GM12891 (cell line): Measurements from ENCODE around the gene P3H3.
"Not testable (repeated sequence)": the region's sequence is repeated elsewhere in the genome, so short reads cannot be mapped to it uniquely, and the experiment has no call there.

Experiments used
- DNase-seq: peaks from one replicate; pipeline ENCODE4 v3.0.0; 2011; ENCODE audit warnings: low spot score; ENCODE audit not compliant: insufficient read length
- FAIRE-seq: peaks from 2 replicates; lab custom pipeline; 2011; peaks lifted over from hg19 to GRCh38; lab: Jason Lieb, UNC
- PAX5 ChIP-seq: IDR thresholded peaks from 2 replicates; pipeline ENCODE4 v1.6.1; 2011; ENCODE audit warnings: low read length, moderate library complexity, mild to moderate bottlenecking; ENCODE audit not compliant: insufficient read depth, severe bottlenecking
- POLR2A ChIP-seq: IDR thresholded peaks from 2 replicates; pipeline ENCODE4 v1.6.1; 2011; ENCODE audit warnings: low read depth, low read length, control low read depth
- POLR2AphosphoS5 ChIP-seq: IDR thresholded peaks from 2 replicates; pipeline ENCODE4 v1.6.1; 2011; ENCODE audit warnings: low read depth, low read length, control low read depth
- POU2F2 ChIP-seq: IDR thresholded peaks from 2 replicates; pipeline ENCODE4 v1.6.1; 2011; ENCODE audit warnings: low read depth, mild to moderate bottlenecking, control low read depth, low read length, moderate library complexity
- SPI1 ChIP-seq: IDR thresholded peaks from 2 replicates; pipeline ENCODE4 v1.6.1; 2011; ENCODE audit warnings: low read depth, low read length, control low read depth
- TAF1 ChIP-seq: IDR thresholded peaks from 2 replicates; pipeline ENCODE4 v1.6.1; 2011; ENCODE audit warnings: low read depth, low read length, control low read depth

The P3H3 gene

DNA sequence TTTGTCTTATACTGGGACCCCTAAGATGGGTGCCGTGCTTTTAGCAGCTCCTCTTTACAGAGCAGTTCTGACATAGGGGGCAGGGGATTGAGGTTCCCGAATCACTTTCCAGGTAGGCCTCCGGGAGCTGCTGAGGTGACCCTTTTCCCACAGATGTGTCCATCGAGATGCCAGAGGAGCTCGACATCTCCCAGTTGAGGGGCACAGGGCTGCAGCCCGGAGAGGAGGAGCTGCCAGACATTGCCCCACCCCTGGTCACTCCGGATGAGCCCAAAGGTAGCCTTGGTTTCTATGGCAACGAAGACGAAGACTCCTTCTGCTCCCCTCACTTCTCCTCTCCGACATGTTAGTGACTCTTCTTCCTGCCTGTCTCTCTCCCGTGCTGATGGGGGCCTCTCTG lies 34.8 kb downstream of the P3H3 start:
- FAIRE-seq (no peak), DNase-seq (no peak)
- TF ChIP-seq POLR2A, result no peak
- no peak for TF ChIP-seq TAF1
- TF ChIP-seq POU2F2, result no peak
- TF ChIP-seq PAX5, result no peak
- no peak for TF ChIP-seq POLR2AphosphoS5
- no peak for TF ChIP-seq SPI1

DNA sequence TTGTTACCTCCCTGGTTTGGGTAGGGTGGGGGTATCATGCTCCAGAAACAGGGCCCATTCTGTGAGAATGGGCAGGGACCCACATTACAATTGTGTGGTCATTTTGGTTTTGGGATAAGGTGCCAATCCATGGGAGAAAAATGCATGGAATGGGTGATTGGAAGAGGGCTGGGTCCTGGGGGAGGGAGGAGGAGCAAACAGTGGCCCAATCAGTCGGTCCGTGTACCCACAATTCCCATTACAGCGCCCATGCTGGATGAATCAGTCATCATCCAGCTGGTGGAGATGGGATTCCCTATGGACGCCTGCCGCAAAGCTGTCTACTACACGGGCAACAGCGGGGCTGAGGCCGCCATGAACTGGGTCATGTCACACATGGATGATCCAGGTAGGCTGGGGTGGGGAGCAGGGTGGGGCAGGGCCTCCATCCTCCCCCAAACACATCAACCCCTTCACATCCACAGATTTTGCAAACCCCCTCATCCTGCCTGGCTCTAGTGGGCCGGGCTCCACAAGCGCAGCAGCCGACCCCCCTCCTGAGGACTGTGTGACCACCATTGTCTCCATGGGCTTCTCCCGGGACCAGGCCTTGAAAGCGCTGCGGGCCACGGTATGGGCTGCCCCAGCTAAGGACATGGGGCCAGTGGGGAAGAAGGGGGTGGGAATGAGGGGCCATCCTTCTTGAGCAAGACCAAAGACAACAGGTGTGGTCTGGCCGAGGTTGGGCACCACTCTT lies 35.5 kb downstream of the P3H3 start:
- TF ChIP-seq TAF1 (no peak), SPI1 (no peak), PAX5 (no peak), POLR2AphosphoS5 (no peak), POU2F2 (no peak), POLR2A (no peak)
- DNase-seq (no peak), FAIRE-seq (no peak)

DNA sequence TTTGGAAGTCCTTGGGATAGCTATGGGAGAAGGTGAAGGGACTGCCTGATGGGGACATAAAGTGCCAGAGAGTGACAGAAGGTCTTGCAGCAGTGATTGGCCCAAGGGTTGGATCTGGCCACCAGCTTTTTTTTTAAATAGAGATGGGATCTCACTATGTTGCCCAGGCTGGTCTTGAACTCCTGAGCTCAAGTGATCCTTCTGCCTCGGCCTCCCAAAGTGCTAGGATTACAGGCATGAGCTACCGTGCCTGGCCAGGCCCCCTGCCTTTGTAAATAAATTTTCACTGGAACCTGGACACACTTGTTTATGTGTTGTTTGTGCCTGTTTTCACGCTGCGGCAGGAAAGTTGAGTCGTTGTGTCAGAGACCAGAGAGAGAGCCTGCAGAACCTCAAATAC lies 37.1 kb downstream of the P3H3 start:
- not testable (repeated sequence) for FAIRE-seq, DNase-seq

DNA sequence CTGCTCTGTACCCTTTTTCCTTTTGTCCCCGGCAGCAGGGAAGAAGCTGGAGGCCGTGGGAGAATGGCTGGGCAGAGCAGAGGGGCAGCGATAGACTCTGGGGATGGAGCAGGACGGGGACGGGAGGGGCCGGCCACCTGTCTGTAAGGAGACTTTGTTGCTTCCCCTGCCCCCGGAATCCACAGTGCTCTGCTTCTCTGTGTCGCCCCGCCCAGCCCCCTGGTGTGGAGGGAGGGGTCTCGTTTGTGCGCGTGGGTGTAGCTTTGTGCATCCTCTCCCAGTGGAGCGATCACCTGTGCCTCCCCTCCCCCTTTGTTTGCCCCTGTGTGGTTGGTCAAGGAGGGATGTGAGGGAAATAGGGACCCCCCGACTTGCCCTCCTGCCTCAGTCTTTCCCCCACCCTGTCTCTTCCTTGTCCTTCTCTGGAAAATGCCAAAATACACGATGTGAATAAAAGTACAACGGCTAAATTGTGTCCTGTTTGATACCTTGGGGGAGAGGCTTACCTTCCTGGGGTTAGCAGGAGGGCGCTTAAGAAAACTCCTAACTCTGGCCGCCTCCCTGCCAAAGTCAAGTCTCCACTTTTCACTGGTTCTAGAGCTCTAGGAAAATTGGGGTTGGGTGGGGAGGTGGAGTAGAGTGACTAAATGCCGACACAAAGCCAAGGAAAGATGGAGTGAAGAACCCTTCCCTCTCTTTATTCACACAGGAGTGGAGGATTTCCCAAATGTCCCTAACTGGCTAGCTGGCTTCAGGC lies 38.1 kb downstream of the P3H3 start:
- FAIRE-seq (no peak), DNase-seq (no peak)

DNA sequence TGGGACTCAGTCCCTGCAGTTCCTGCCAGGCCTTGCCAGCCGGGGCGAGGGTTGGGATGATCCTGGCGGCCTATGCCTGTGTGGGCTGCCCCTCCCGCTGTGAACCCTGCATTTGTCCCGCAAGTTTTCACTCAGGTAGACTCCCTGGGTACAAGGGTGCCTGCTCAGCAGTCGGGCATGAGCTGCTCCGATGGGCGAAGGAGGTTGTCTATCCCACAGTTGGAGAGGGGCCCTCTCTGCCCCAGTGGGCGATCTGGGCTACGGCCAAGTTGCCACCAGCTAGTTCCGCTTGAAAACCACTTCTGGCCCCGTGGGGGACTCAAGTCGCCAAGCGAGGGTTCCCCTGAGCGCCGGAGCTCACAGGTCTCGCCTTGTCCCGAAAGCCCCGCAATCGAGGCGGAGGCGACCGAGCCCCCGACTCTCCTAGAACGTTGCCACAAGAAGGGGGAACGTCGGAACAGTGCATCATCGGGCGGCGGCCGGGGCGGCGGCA lies 38.8 kb downstream of the P3H3 start:
- DNase-seq, result no peak
- TF ChIP-seq PAX5, result no peak
- TF ChIP-seq TAF1, result no peak
- TF ChIP-seq POU2F2, result no peak
- no peak for TF ChIP-seq SPI1
- TF ChIP-seq POLR2A, result no peak
- no peak for TF ChIP-seq POLR2AphosphoS5
- no peak for FAIRE-seq

More for the DNA sequence above, 38.1 kb downstream of the P3H3 start:
- TF ChIP-seq SPI1 (no peak), PAX5 (no peak), TAF1 (no peak), POLR2AphosphoS5 (no peak), POLR2A (no peak)

DNA sequence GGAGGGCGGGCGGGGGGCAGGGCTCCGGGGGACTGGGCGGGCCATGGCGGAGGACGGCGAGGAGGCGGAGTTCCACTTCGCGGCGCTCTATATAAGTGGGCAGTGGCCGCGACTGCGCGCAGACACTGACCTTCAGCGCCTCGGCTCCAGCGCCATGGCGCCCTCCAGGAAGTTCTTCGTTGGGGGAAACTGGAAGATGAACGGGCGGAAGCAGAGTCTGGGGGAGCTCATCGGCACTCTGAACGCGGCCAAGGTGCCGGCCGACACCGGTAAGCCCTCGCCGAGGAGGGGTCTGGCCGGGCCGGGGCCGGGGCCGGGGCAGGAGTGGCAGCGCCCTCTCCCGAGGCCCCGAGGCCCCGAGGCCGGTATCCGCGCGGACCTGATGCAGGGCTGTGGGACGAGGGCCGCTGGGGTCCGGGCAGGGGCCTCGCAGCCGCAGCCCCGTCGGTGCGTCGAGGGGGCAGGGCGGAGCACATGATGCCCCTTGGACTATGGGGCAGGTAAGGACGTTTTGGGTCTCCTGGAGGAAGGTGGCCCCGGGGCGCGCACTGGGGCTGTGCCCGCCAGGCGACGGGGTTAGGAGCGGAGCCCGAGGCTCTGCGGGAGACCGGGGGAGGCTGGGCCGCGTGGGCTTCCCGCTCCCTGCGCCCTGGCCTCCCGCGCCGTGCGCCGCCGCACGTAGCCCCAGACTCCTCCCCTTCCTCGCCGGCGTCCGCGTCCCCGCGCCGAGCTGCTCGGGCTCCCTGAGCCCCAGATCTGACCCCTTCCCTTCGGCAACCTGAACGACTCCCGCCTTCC lies 39.4 kb downstream of the P3H3 start, which contains the start of gene TPI1:
Gene TPI1 (plus strand): TSS at position 119 of the 798 bp plus-strand sequence. CDS start 36 bp downstream, at position 155.
- peak; percentile 97 for FAIRE-seq
- TF ChIP-seq POU2F2, result peak; percentile 81
- TF ChIP-seq PAX5, result no peak
- TF ChIP-seq POLR2AphosphoS5, result peak; percentile 98
- TF ChIP-seq SPI1, result no peak
- TF ChIP-seq TAF1, result peak; percentile 96
- peak; percentile 98 for TF ChIP-seq POLR2A
- peak; percentile 93 for DNase-seq

DNA sequence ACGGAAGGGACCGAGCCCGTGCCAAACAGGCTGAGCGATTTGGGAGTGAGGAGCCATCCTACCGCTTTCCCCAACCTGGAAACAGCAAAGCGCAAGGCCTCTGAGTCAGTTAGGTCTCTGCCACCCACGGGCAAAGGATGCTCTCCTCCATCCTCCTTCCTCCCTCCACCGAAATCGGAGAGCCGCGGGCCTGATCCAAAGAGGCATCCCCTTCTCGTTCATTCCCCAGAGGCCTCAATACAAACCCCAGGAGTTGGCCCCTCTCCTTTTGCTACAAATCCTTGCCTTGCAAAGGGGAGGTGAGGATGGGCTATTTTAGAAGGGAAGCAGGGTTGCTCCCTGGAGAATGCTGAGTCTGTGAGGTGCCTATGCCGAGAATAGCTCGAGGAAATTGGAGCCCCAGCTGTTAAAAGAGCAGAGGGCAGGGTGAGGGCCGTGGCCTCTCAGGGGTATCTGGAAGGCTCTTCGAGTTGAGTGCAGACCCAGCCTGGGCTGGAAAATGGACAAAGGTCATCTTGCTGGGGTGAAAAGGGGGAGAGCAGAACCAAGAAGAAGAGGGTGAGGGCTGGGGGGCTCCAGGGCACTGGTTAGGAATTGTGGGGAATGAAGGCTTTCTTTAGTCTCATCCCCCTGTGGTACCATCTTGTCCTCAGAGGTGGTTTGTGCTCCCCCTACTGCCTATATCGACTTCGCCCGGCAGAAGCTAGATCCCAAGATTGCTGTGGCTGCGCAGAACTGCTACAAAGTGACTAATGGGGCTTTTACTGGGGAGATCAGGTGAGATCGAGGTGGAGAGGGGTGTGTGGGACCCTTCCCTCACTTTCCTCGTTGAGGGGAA lies 40.2 kb downstream of the P3H3 start:
- FAIRE-seq (peak; percentile 87), DNase-seq (no peak)
- TF ChIP-seq PAX5 (no peak), TAF1 (no peak), POLR2AphosphoS5 (no peak), POLR2A (no peak), POU2F2 (no peak), SPI1 (no peak)

DNA sequence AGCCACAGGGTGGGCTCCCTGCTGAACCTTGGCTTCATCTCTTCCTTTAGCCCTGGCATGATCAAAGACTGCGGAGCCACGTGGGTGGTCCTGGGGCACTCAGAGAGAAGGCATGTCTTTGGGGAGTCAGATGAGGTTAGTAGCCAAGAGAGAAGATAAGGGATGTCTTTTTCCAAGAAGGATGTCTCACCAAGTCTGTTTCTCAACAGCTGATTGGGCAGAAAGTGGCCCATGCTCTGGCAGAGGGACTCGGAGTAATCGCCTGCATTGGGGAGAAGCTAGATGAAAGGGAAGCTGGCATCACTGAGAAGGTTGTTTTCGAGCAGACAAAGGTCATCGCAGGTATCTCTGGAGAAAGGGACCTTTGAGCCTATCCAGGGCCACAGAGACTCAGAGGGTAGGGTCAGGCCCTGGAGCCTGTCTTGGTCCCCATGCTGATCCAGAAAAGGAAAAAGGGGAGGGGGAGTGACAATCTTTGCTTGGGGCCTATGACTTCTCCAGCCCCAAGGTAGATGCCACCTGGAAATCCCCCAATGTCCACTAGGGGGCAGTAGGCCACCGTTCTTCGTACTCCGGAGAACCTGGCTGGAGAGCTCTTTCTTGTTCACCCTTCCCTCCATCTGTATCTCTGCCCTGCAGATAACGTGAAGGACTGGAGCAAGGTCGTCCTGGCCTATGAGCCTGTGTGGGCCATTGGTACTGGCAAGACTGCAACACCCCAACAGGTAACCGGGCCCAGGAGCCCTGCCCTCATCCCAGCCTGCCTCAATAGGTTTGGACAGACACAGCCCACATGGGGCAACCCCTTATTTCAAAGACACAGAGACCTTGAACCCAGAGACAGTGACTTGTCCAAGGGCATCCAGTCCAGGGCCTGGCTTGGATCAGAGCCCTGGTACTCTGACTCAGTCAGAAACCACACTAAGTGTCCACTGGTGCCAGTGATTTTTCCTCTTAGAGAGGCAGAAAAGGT lies 41.1 kb downstream of the P3H3 start:
- FAIRE-seq (peak; percentile 83), DNase-seq (no peak)
- TF ChIP-seq POU2F2 (no peak), SPI1 (no peak), POLR2A (peak; percentile 16; the same call in 1 of the 2 replicates)

DNA sequence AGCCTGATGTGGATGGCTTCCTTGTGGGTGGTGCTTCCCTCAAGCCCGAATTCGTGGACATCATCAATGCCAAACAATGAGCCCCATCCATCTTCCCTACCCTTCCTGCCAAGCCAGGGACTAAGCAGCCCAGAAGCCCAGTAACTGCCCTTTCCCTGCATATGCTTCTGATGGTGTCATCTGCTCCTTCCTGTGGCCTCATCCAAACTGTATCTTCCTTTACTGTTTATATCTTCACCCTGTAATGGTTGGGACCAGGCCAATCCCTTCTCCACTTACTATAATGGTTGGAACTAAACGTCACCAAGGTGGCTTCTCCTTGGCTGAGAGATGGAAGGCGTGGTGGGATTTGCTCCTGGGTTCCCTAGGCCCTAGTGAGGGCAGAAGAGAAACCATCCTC lies 42.1 kb downstream of the P3H3 start:
- not testable (repeated sequence) for DNase-seq, FAIRE-seq
